ENCODE data around the gene SLC25A1. TPM values are rescaled to one million over a fixed set of nuclear protein-coding genes. Genes with fewer than 3 reads are reported as not detected.

The SLC25A1 gene
- total RNA-seq, 2 donors from 2014 or later = 111 to 119 TPM

GRCh38 chr22:19134874-19135273 lies 43.7 kb downstream of the SLC25A1 start:
- Mint-ChIP-seq H3K27ac (no peak overlapping the region), H3K4me3 (no peak overlapping the region), H3K9me3 (no peaks in the 10 kb centered on the region), H3K27me3 (ENCODE audit: insufficient read depth) (no peaks in the 10 kb centered on the region), H3K36me3 (ENCODE audit: low read depth) (peaks cover 53% of the 10 kb centered on the region), H3K4me1 (no peaks in the 10 kb centered on the region)
- Histone ChIP-seq H3K27ac (ENCODE audit: low read depth, low read length) (no peak overlapping the region), H3K4me1 (ENCODE audit: control insufficient read depth, insufficient read depth, low read length) (no peaks in the 10 kb centered on the region), H3K36me3 (ENCODE audit: control insufficient read depth, insufficient read depth, low read length) (peaks cover 45% of the 10 kb centered on the region), H3K4me3 (ENCODE audit: low read length) (no peak overlapping the region), H3K27me3 (ENCODE audit: control insufficient read depth, insufficient read depth, low read length, poor library complexity, severe bottlenecking) (no peaks in the 10 kb centered on the region), H3K9me3 (ENCODE audit: control insufficient read depth, low read length) (no peaks in the 10 kb centered on the region), H3K9ac (ENCODE audit: extremely low read depth, low read length, poor library complexity, severe bottlenecking) (no peak overlapping the region)
- no peak for TF ChIP-seq CTCF (conservative IDR thresholded peaks at IDR 0.05)
- 97% methylated on average over 9 to 18 of the region's 18 CpGs for WGBS, 2 experiments (ENCODE audit: insufficient coverage in 1 of 2, insufficient read length in 1 of 2)
- DNase-seq = no peak

GRCh38 chr22:19134176-19134831 lies 44.2 kb downstream of the SLC25A1 start:
- TF ChIP-seq CTCF (conservative IDR thresholded peaks at IDR 0.05) = no peak
- WGBS, 2 experiments (ENCODE audit: insufficient coverage in 1 of 2, insufficient read length in 1 of 2) = 94 to 97% methylated on average over 9 to 21 of the region's 21 CpGs
- Histone ChIP-seq H3K36me3 (ENCODE audit: control insufficient read depth, insufficient read depth, low read length) (peaks cover 40% of the 10 kb centered on the region), H3K9me3 (ENCODE audit: control insufficient read depth, low read length) (no peaks in the 10 kb centered on the region), H3K9ac (ENCODE audit: extremely low read depth, low read length, poor library complexity, severe bottlenecking) (no peak overlapping the region), H3K4me3 (ENCODE audit: low read length) (no peak overlapping the region), H3K27ac (ENCODE audit: low read depth, low read length) (no peak overlapping the region), H3K4me1 (ENCODE audit: control insufficient read depth, insufficient read depth, low read length) (no peaks in the 10 kb centered on the region), H3K27me3 (ENCODE audit: control insufficient read depth, insufficient read depth, low read length, poor library complexity, severe bottlenecking) (no peaks in the 10 kb centered on the region)
- no peaks in the 10 kb centered on the region for H3K4me1 Mint-ChIP-seq
- H3K27ac Mint-ChIP-seq = no peak overlapping the region
- peaks cover 47% of the 10 kb centered on the region for H3K36me3 Mint-ChIP-seq (ENCODE audit: low read depth)
- no peak overlapping the region for H3K4me3 Mint-ChIP-seq
- no peak for DNase-seq
- H3K9me3 Mint-ChIP-seq = no peaks in the 10 kb centered on the region
- no peaks in the 10 kb centered on the region for H3K27me3 Mint-ChIP-seq (ENCODE audit: insufficient read depth)

- H3K36me3 Mint-ChIP-seq (ENCODE audit: low read depth) = peaks cover 42% of the 10 kb centered on the region
These were observed 45.0 kb downstream of the SLC25A1 start for GRCh38 chr22:19133561-19133960.

More at GRCh38 chr22:19133561-19133960, 45.0 kb downstream of the SLC25A1 start:
- no peak overlapping the region for H3K27ac ChIP-seq (ENCODE audit: low read depth, low read length)
- H3K36me3 ChIP-seq (ENCODE audit: control insufficient read depth, insufficient read depth, low read length) = peaks cover 32% of the 10 kb centered on the region
- Mint-ChIP-seq H3K27me3 (ENCODE audit: insufficient read depth) (no peaks in the 10 kb centered on the region), H3K27ac (no peak overlapping the region), H3K4me3 (no peak overlapping the region), H3K9me3 (no peaks in the 10 kb centered on the region), H3K4me1 (no peaks in the 10 kb centered on the region)
- no peak for TF ChIP-seq CTCF (conservative IDR thresholded peaks at IDR 0.05)
- no peaks in the 10 kb centered on the region for H3K27me3 ChIP-seq (ENCODE audit: control insufficient read depth, insufficient read depth, low read length, poor library complexity, severe bottlenecking)
- no peak overlapping the region for H3K9ac ChIP-seq (ENCODE audit: extremely low read depth, low read length, poor library complexity, severe bottlenecking)
- 92 to 94% methylated on average over 2 to 13 of the region's 13 CpGs for WGBS, 2 experiments (ENCODE audit: insufficient coverage in 1 of 2, insufficient read length in 1 of 2)
- no peak for DNase-seq
- H3K9me3 ChIP-seq (ENCODE audit: control insufficient read depth, low read length) = no peaks in the 10 kb centered on the region
- no peaks in the 10 kb centered on the region for H3K4me1 ChIP-seq (ENCODE audit: control insufficient read depth, insufficient read depth, low read length)
- H3K4me3 ChIP-seq (ENCODE audit: low read length) = no peak overlapping the region
